LoVo (cell line): ENCODE data around the gene LSP1.
"Not testable (repeated sequence)": the region's sequence is repeated elsewhere in the genome, so short reads cannot be mapped to it uniquely, and the experiment has no call there.

Experiments used
- DNase-seq: peaks from one replicate; pipeline ENCODE4 v3.0.0-alpha.2; 2016; ENCODE audit warnings: low spot score

Gene LSP1

GRCh38 chr11:1864831-1865665, 12.2 kb downstream of the LSP1 start:
- no peak for DNase-seq

DNA sequence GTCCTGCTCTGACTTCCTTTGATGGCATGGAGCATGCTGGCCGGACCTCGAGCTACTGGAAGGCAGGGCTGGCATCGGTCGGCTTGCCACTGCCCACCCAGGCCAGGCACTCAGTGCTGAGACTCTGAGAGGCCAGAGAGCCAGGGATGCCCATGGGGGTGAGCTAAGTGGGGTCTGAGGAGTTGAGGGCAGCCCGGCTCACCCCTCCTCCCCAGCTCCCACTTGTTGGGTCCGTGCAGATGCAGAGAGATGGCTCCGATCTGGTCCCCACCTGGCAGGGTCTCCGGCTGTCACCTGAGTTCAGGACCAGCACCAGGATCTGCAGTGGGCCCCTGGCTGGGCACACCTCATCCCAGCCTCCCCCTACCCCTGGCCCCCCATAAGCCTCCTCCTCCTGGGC, 13.3 kb downstream of the LSP1 start:
- DNase-seq = no peak

- DNase-seq = no peak
These were observed 13.9 kb downstream of the LSP1 start for GRCh38 chr11:1866776-1867175.

DNA sequence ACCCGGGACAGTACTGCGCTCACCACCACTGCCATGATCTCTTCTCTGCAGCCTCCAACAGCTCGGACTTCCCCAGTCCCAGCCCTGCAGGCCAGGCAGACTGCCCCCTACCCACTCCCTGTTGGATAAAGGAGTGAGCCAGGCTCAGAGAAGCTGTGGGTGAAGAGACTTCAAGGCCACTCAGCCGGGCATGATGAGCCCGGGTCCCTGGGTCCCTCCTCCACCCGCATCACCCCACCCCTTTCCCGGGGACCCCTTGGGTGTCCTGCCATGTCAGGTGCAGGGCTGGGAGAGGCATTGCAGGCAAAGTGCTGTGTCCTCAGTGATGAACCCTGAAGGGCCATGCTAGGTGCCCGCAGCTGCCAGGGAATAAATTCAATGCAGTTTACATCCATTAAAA, 14.5 kb downstream of the LSP1 start:
- DNase-seq = no peak

GRCh38 chr11:1868056-1868635, 15.3 kb downstream of the LSP1 start:
- no peak for DNase-seq

DNA sequence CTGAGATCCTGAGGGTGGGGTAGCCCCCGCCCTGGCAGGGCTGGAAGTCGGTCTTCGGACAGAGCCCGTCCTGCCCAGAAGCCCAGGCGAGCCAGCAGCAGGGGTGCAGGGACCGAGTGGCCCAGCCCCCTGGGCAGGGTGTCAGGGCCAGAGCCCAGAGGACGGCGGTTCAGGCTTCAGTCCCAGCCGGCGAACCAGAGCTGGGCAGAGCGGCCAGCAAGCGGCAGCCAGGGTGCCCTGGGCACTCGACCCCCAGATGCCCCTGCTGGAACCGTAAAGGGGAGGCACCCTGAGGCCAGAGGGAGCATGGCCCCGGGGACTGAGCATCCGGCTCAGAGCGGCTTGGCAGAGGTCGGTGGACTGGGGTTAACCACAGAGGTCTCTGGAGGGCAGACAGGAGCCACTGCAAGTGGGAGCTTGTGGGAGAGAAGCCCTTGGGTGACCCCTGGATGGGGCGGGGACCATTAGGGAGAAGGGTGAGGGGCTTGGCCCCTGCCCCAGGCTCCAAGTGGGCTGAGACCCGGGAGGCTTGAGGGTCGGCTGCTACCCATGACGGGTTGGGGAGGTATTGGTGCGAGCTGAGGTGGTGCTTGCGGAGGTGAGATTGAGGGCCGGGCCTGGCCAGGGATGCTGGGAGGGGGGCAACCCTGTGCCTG, 15.9 kb downstream of the LSP1 start:
- no peak for DNase-seq

GRCh38 chr11:1869427-1870325, 16.8 kb downstream of the LSP1 start:
- no peak for DNase-seq

DNA sequence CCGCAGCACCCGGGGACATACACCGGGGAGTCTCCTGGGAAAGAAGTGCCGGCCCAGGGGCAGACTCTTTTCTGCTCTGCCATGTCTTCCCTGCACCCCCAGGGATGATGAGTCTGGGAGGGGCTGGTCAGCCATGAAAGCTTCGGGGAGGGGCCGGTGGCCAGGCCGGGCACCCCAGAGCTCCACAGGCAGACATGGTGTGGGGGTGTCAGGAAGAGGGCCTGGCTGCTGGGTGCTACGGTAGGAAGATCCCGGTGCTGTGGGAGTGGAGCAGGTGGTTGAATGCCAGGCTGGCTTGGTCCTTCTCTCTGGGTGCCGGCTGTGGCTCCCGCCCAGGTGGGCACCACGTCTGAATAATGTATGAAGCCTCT, 17.4 kb downstream of the LSP1 start:
- DNase-seq = no peak

DNA sequence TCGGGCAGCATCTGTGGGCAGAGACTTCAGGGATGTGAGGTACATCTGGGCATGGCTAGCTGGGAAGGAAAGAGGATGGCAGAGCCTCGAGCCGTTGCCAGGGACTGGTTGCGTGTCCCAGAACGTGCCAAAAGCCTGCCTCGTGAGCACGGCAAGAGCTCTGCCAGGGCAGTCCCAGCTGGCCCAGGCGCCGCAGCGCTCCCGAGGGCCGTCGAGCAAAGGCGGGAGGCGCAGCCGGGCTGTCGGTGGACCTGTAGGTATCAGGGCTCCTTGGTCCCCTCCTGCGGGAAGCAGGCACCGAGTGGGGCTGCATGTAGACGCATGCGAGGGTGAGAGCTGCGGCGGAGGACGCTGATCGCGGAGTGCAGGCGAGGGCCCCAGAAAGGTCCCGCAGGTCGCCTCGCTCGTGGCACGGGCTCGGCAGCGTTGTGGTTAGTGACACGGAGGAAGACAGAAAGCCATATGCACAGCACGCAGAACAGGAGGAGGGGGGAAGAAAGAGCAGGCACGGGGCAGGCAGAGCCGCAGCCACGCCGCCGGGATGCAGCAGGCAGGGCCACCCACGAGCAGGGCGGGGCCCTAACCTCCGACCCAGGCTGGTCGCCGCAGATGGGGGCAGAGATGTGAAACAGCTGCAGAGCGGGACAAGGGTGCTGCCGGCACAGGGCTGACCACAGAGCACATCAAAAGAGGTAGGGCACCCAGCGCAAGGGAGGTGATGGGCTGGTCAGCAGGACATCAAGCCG, 18.0 kb downstream of the LSP1 start:
- no peak for DNase-seq

DNA sequence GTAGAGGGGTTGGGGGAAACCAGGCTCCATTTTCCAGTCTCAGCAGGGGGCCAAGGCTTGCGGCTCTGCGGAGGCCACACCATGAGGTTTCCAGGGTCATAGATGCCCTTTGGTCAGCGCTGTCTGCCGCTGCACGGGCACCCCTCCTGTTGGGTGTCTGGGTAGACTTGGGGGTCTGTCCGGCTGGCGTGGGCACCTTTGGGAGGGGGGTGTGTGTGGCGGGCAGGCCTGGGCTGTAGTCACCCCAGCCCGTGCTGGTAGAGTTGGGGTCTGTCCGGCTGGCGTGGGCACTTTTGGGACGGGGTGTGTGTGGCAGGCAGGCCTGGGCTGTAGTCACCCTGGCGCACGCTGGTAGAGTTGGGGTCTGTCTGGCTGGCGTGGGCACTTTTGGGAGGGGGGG, 18.6 kb downstream of the LSP1 start:
- DNase-seq = no peak

- no peak for DNase-seq
These were observed 19.5 kb downstream of the LSP1 start for GRCh38 chr11:1872267-1872985.

- no peak for DNase-seq
These were observed 20.3 kb downstream of the LSP1 start for GRCh38 chr11:1873048-1873812.

DNA sequence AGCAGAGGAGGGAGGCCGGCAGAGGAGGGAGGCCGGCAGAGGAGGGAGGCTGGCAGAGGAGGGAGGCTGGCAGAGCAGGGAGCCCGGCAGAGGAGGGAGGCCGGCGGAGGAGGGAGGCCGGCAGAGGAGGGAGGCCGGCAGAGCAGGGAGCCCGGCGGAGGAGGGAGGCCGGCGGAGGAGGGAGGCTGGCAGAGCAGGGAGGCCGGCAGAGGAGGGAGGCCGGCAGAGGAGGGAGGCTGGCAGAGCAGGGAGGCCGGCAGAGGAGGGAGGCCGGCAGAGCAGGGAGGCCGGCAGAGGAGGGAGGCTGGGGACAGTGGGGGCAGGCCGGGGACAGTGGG, 20.9 kb downstream of the LSP1 start:
- DNase-seq = not testable (repeated sequence)

DNA sequence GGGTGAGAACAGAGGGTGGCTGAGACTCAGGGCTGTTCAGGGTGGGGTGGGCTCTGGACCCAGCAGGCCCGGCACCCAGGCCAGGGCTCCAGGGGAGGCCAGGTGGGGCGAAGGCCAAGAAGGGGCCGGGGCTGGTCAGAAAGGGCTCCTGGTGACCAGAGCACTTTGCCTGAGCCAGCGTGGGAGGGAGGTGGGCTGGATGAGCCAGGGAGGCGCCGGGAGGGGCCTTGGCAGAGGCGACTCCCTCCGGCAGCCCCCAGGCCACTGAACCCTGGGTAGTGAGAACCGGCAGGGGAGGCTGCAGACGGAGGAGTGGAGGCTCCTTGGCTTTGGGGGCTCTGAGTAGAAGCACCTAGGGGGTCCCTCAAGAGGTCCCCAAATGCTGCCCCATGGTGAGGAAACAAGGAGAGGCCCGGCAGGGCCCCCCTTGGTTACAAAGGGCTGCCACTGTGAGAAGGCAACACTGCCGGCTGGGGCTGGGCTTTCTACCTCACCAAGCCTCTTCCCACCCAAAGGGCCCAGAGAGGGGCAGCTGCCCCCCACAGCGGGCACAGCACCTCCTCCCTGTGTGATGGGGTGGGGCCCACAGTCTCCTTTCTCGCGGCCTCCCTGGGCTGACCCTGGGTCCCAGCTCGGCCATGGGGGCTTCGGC, 21.7 kb downstream of the LSP1 start:
- DNase-seq = not testable (repeated sequence)

GRCh38 chr11:1875093-1875850, 22.4 kb downstream of the LSP1 start:
- DNase-seq = no peak

DNA sequence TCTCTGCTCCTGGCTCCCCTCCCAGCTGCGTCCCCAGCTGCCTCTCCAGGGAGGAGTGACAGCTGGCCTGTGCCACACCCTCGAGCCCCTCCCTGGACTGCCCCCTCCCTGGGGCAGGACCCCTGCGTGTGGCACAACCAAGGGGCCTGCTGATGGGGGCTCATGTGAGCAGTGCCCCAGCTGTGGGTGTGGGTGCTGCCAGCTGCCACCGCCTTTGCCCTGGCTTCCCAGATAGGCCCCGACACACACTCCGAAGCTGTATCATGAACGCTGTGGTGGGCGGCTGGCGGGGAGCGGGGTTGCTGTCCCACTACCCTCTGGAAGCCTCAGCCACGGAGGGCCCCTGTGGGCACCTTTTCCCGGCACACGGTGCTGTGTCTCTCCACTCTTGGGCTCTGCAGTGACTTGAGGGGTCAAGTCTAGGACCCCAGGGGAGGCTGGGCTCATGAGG, 23.0 kb downstream of the LSP1 start:
- not testable (repeated sequence) for DNase-seq

DNA sequence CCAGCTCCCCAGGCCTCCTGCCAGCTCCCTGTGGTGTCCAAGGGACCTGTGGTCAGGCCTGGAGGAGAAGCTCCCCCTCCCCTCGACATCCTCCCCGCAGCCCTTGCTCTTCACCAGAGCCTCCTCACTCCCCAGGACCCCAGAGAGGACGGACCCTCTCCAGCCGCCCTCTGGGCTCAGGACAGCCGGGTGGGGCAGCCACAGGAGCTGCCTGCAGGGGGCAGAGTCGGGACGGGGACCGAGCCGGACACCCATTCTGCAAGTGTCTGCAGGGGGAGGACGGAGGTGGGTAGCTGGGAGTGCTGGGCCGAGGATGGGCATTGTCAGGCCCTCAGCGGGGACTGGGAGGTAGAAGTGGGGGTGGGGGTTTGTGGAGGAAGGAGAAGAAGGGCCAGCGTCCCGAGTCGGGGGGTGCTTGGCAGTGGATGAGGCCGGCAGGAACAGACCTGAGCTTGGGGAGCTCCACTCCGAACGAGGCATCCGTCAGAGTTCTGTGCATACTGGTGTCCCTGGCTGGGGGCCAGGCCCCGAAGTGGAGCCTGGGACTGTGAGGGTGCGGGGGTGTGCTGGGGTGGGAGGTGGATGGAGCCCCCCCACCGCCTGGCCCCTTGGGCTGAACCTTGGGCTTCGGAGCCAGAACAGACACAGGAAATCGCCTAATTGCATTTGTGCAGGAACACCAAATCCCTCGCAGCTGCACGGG, 23.6 kb downstream of the LSP1 start:
- DNase-seq = no peak
